GM12891 (cell line): ENCODE results near the gene PSMF1.

Experiments used
- POLR2A ChIP-seq: IDR thresholded peaks from 2 replicates; pipeline ENCODE4 v1.6.1; 2011; ENCODE audit warnings: low read depth, low read length, control low read depth
- POLR2AphosphoS5 ChIP-seq: IDR thresholded peaks from 2 replicates; pipeline ENCODE4 v1.6.1; 2011; ENCODE audit warnings: low read depth, low read length, control low read depth
- POU2F2 ChIP-seq: IDR thresholded peaks from 2 replicates; pipeline ENCODE4 v1.6.1; 2011; ENCODE audit warnings: low read depth, mild to moderate bottlenecking, control low read depth, low read length, moderate library complexity
- SPI1 ChIP-seq: IDR thresholded peaks from 2 replicates; pipeline ENCODE4 v1.6.1; 2011; ENCODE audit warnings: low read depth, low read length, control low read depth
- TAF1 ChIP-seq: IDR thresholded peaks from 2 replicates; pipeline ENCODE4 v1.6.1; 2011; ENCODE audit warnings: low read depth, low read length, control low read depth

- TF ChIP-seq POU2F2 (no peak), TAF1 (no peak), POLR2AphosphoS5 (no peak), POLR2A (no peak), SPI1 (no peak)
These were observed 11.8 kb downstream of the PSMF1 start for GRCh38 chr20:1130058-1130694.
